ENCODE data around the gene TSPYL6.

GRCh38 chr2:54279385-54279784 is 23.4 kb upstream of the TSPYL6 start:
- no peak for TF ChIP-seq POLR2A (IDR thresholded peaks at IDR 0.05; ENCODE audit: low read depth, low read length)
- 0 out of 2 replicates have a peak, but pooled peaks have one; percentile 7 for TF ChIP-seq CTCF (conservative IDR thresholded peaks at IDR 0.05; ENCODE audit: low read depth, low read length)
- no peak for TF ChIP-seq USF2 (IDR thresholded peaks at IDR 0.05; ENCODE audit: low read depth, low read length)
- no peak for TF ChIP-seq NFE2L2 (IDR thresholded peaks at IDR 0.05; ENCODE audit: low read depth, low read length)
- TF ChIP-seq RAD21 (IDR thresholded peaks at IDR 0.05; ENCODE audit: low read length), result no peak
- no peak for TF ChIP-seq MAFK (IDR thresholded peaks at IDR 0.05; ENCODE audit: low read depth, low read length)
- TF ChIP-seq CEBPB (IDR thresholded peaks at IDR 0.05; ENCODE audit: low read depth, low read length), result no peak
- TF ChIP-seq ELK1 (IDR thresholded peaks at IDR 0.05; ENCODE audit: borderline replicate concordance, low read depth, low read length), result no peak
- no peak for TF ChIP-seq MXI1 (IDR thresholded peaks at IDR 0.05; ENCODE audit: borderline replicate concordance, low read depth, low read length)
- TF ChIP-seq SMC3 (IDR thresholded peaks at IDR 0.05; ENCODE audit: low read depth, low read length), result no peak
- TF ChIP-seq BHLHE40 (IDR thresholded peaks at IDR 0.05; ENCODE audit: low read depth, low read length), result no peak
- no peak for TF ChIP-seq RFX5 (IDR thresholded peaks at IDR 0.05; ENCODE audit: low read depth, low read length)

All from IMR-90 (cell line).